K562 (cell line): ENCODE results near the gene LY6G6D. TPM values are rescaled to one million over a fixed set of nuclear protein-coding genes. Genes with fewer than 3 reads are reported as not detected.
A peak's percentile ranks its signal among the peaks of the same experiment; 100 is the strongest.

Experiments
- ARID2 ChIP-seq: fragments of 450-650 bp; IDR thresholded peaks from 2 replicates; pipeline ENCODE4 v1.6.1; 2017; ENCODE audit warnings: antibody characterized with exemption, mild to moderate bottlenecking
- ASH1L ChIP-seq: fragments of 450-650 bp; IDR thresholded peaks from 2 replicates; pipeline ENCODE4 v1.6.1; 2018; ENCODE audit warnings: borderline replicate concordance, mild to moderate bottlenecking, low read depth; ENCODE audit not compliant: partially characterized antibody
- CC2D1A ChIP-seq: fragments of 450-650 bp; IDR thresholded peaks from 2 replicates; pipeline ENCODE4 v1.6.1; 2017; ENCODE audit warnings: mild to moderate bottlenecking
- JUND ChIP-seq, 2 experiments: IDR thresholded peaks; 2 replicates in 1 of 2; 3 replicates in 1 of 2; pipeline ENCODE4 v1.6.1; 2011; ENCODE audit warnings: borderline replicate concordance in 2 of 2, low read depth in 2 of 2, low read length in 2 of 2, improper control_type of control experiment in 1 of 2, missing biosample characterization in 1 of 2, missing genetic modification characterization in 1 of 2, missing genetic modification reagents in 1 of 2
- MCM7 ChIP-seq, 2 experiments: fragments of 450-650 bp; IDR thresholded peaks; 2 replicates each; pipeline ENCODE4 v1.6.1; 2016 to 2018
- NUFIP1 ChIP-seq: fragments of 450-650 bp; IDR thresholded peaks from 2 replicates; pipeline ENCODE4 v1.6.1; 2018; ENCODE audit not compliant: partially characterized antibody
- PRPF4 ChIP-seq: fragments of 200-400 bp; formaldehyde crosslinking; IDR thresholded peaks from one replicate; pipeline ENCODE4 v1.6.1; 2017; ENCODE audit warnings: low read length, low read depth, mild to moderate bottlenecking; ENCODE audit not compliant: insufficient read depth, poor library complexity, severe bottlenecking
- PTRF ChIP-seq: fragments of 450-650 bp; IDR thresholded peaks from 2 replicates; pipeline ENCODE4 v1.6.1; 2016; ENCODE audit warnings: mild to moderate bottlenecking, missing genetic modification characterization, missing compliant biosample characterization
- RBM15 ChIP-seq: fragments of 200-400 bp; formaldehyde crosslinking; IDR thresholded peaks from 2 replicates; pipeline ENCODE4 v1.6.1; 2018; ENCODE audit warnings: mild to moderate bottlenecking, low read length, moderate library complexity; ENCODE audit not compliant: insufficient read depth
- SUPT5H ChIP-seq: fragments of 450-650 bp; IDR thresholded peaks from 2 replicates; pipeline ENCODE4 v1.6.1; 2016
- TCFL5 ChIP-seq: fragments of 250-450 bp; sonication (Bioruptor Pico); conservative IDR thresholded peaks from 2 replicates; pipeline ENCODE4 v1.6.1; 2021; ENCODE audit warnings: mild to moderate bottlenecking, moderate library complexity, matching md5 sums
- YBX1 ChIP-seq: fragments of 450-650 bp; IDR thresholded peaks from 2 replicates; pipeline ENCODE4 v1.7.1; 2016; ENCODE audit warnings: mild to moderate bottlenecking
- ZBTB1 ChIP-seq: sonication (generic); formaldehyde crosslinking; IDR thresholded peaks from 2 replicates; pipeline ENCODE4 v1.8.1; 2023; ENCODE audit warnings: missing genetic modification reagents, low read depth, mild to moderate bottlenecking, borderline replicate concordance
- ZFP30 ChIP-seq: fragments of 250-450 bp; sonication (Bioruptor Pico); IDR thresholded peaks from 2 replicates; pipeline ENCODE4 v1.8.0; 2022; ENCODE audit warnings: moderate library complexity, mild to moderate bottlenecking, inconsistent platforms, borderline replicate concordance
- ZFPM2 ChIP-seq: fragments of 250-450 bp; sonication (Bioruptor Pico); IDR thresholded peaks from 2 replicates; pipeline ENCODE4 v1.5.1; 2022; ENCODE audit warnings: mild to moderate bottlenecking
- ZNF175 ChIP-seq: fragments of 200-800 bp; sonication (Bioruptor generic); IDR thresholded peaks from 2 replicates; pipeline ENCODE4 v1.6.1; 2016; ENCODE audit warnings: low read depth, mild to moderate bottlenecking, missing genetic modification characterization, missing compliant biosample characterization
- ZNF444 ChIP-seq: fragments of 250-450 bp; sonication (Bioruptor Pico); IDR thresholded peaks from 2 replicates; pipeline ENCODE4 v1.4.0; 2020; ENCODE audit warnings: mild to moderate bottlenecking, moderate library complexity
- ZNF551 ChIP-seq: fragments of 250-450 bp; sonication (Bioruptor Pico); IDR thresholded peaks from 2 replicates; pipeline ENCODE4 v1.5.0; 2021; ENCODE audit warnings: mild to moderate bottlenecking, moderate library complexity
- polyA plus RNA-seq, 8 experiments: library from polyadenylated mRNA; depleted of rRNA in 4 of 8; stranded (reverse) in 5 of 8; unstranded in 3 of 8; fragments of >200 nt; fragmentation: Nextera tagmentation in 2 of 8; fragmentation: Illumina TruSeq in 1 of 8; extraction: Ambion mirVana in 2 of 8; extraction: Trizol in 1 of 8; gene quantifications; 2 replicates each; pipeline versions ENCODE4 v1.2.1 to v1.2.3, GENCODE V29; 2011 to 2014; ENCODE audit warnings: inconsistent platforms in 1 of 8, missing spikeins in 1 of 8
- total RNA-seq, 7 experiments: library from RNA; depleted of rRNA in 6 of 7; stranded (reverse); fragments of >200 nt in 6 of 7; fragmentation: Illumina TruSeq in 2 of 7; extraction: Trizol in 2 of 7; gene quantifications; 2 replicates each; pipeline versions ENCODE4 v1.2.1 to v1.2.3, GENCODE V29; 2011 to 2021; ENCODE audit warnings: low replicate concordance in 1 of 7
- TF ChIP-seq, protein P1 (sequence below), 3 experiments: fragments of 200-800 bp in 1 of 3; fragments of 250-450 bp in 1 of 3; fragments of 450-650 bp in 1 of 3; sonication (Bioruptor Pico) in 1 of 3; sonication (Bioruptor generic) in 1 of 3; formaldehyde crosslinking in 1 of 3; IDR thresholded peaks; 2 replicates each; pipeline versions ENCODE4 v1.6.1 to v1.8.0; 2016 to 2022; ENCODE audit warnings: mild to moderate bottlenecking in 2 of 3, missing genetic modification characterization in 2 of 3, missing compliant biosample characterization in 1 of 3, moderate library complexity in 1 of 3
- TF ChIP-seq, protein P2 (sequence below): fragments of 450-650 bp; IDR thresholded peaks from 2 replicates; pipeline ENCODE4 v1.6.1; 2017; ENCODE audit warnings: mild to moderate bottlenecking, moderate library complexity
- TF ChIP-seq, protein P3 (sequence below), 3 experiments: fragments of 200-800 bp in 1 of 3; sonication (Bioruptor generic) in 1 of 3; sonication (generic) in 1 of 3; formaldehyde crosslinking in 1 of 3; IDR thresholded peaks; 2 replicates each; pipeline versions ENCODE4 v1.6.1 to v1.8.0; 2016 to 2022; ENCODE audit warnings: mild to moderate bottlenecking in 2 of 3, missing compliant biosample characterization in 2 of 3, missing genetic modification characterization in 2 of 3, missing genetic modification reagents in 1 of 3

LY6G6D gene
- total and polyA plus RNA-seq, 9 of the 15 experiments (the other 6 are each of a cell fraction or from before 2014, with no cell fraction given) = 0.30 to 0.38 TPM; not detected in 7

DNA sequence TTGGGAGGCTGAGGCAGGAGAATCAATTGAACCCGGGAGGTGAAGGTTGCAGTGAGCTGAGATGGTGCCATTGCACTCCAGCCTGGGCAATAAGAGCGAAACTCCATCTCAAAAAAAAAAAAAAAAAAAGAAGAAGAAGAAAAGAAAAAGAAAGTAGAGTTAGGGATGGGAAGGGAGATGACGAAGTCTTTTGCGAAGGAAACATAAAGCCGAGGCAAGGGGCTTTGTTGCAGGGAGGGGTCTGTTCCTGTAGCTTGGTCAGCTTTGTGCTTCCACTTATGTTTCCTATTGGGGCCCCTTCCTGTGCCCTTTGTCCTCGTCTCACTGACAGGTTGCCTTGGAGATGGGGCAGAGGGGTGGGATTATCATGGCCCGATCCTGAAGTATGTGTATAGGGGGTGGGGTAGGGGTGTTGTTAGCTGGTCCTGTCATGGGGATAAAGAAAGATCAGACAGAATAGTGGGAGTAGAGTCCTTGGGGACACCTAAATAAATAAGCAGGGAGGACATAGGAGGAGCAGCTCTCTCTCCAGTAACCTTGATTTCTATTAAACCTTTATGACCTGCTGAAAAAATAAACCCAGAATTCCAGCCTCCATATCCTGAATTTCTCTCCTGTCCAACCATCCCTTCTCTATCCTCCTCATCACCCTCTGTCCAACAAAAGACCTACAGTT, 22.3 kb downstream of the LY6G6D start (continued):
- TF ChIP-seq ZBTB1 (CRISPR knock-in tag) (no peak), CC2D1A (peak; percentile 32; the same call in 1 of the 2 replicates), SUPT5H (no peak), PTRF (tag) (peak; percentile 46; the same call in 1 of the 2 replicates), ZFP30 (CRISPR knock-in tag) (no peak), ZNF551 (CRISPR knock-in tag) (peak; percentile 67), NUFIP1 (no peak), MCM7 (IDR thresholded peaks at IDR 0.05) (0 out of 4 replicates have a peak, but pooled peaks of 1 of the 2 experiments have one; percentile 40), ZNF444 (CRISPR knock-in tag) (peak; percentile 28), TCFL5 (no peak), RBM15 (no peak), ZNF175 (CRISPR knock-in tag) (no peak), ZFPM2 (CRISPR knock-in tag) (no peak), ARID2 (peak; percentile 77), PRPF4 (no peak), JUND (IDR thresholded peaks at IDR 0.05; ENCODE audit: borderline replicate concordance, low read depth, low read length) (no peak), JUND (tag; IDR thresholded peaks at IDR 0.05; ENCODE audit: borderline replicate concordance, low read depth, low read length) (no peak), YBX1 (no peak), ASH1L (no peak)
- TF ChIP-seq, protein P1, sequence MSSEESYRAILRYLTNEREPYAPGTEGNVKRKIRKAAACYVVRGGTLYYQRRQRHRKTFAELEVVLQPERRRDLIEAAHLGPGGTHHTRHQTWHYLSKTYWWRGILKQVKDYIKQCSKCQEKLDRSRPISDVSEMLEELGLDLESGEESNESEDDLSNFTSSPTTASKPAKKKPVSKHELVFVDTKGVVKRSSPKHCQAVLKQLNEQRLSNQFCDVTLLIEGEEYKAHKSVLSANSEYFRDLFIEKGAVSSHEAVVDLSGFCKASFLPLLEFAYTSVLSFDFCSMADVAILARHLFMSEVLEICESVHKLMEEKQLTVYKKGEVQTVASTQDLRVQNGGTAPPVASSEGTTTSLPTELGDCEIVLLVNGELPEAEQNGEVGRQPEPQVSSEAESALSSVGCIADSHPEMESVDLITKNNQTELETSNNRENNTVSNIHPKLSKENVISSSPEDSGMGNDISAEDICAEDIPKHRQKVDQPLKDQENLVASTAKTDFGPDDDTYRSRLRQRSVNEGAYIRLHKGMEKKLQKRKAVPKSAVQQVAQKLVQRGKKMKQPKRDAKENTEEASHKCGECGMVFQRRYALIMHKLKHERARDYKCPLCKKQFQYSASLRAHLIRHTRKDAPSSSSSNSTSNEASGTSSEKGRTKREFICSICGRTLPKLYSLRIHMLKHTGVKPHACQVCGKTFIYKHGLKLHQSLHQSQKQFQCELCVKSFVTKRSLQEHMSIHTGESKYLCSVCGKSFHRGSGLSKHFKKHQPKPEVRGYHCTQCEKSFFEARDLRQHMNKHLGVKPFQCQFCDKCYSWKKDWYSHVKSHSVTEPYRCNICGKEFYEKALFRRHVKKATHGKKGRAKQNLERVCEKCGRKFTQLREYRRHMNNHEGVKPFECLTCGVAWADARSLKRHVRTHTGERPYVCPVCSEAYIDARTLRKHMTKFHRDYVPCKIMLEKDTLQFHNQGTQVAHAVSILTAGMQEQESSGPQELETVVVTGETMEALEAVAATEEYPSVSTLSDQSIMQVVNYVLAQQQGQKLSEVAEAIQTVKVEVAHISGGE (CRISPR knock-in tag; IDR thresholded peaks at IDR 0.05) = no peak; a peak in 1 of 6 replicates
- TF ChIP-seq, protein P2, sequence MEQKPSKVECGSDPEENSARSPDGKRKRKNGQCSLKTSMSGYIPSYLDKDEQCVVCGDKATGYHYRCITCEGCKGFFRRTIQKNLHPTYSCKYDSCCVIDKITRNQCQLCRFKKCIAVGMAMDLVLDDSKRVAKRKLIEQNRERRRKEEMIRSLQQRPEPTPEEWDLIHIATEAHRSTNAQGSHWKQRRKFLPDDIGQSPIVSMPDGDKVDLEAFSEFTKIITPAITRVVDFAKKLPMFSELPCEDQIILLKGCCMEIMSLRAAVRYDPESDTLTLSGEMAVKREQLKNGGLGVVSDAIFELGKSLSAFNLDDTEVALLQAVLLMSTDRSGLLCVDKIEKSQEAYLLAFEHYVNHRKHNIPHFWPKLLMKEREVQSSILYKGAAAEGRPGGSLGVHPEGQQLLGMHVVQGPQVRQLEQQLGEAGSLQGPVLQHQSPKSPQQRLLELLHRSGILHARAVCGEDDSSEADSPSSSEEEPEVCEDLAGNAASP = no peak
- TF ChIP-seq, protein P3, sequence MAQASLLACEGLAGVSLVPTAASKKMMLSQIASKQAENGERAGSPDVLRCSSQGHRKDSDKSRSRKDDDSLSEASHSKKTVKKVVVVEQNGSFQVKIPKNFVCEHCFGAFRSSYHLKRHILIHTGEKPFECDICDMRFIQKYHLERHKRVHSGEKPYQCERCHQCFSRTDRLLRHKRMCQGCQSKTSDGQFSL (CRISPR knock-in tag; IDR thresholded peaks at IDR 0.05) = no peak
- TF ChIP-seq, protein P3 (tag; IDR thresholded peaks at IDR 0.05) = peak in 1 of 2 experiments; percentile 52; a peak in 1 of 4 replicates
